Measurements from ENCODE around the gene CRKL. TPM values are rescaled to one million over a fixed set of nuclear protein-coding genes. Genes with fewer than 3 reads are reported as not detected.
A peak's percentile ranks its signal among the peaks of the same experiment; 100 is the strongest.

The CRKL gene
- total RNA-seq, 1 donor from 2014 or later: 59.5 TPM

DNA sequence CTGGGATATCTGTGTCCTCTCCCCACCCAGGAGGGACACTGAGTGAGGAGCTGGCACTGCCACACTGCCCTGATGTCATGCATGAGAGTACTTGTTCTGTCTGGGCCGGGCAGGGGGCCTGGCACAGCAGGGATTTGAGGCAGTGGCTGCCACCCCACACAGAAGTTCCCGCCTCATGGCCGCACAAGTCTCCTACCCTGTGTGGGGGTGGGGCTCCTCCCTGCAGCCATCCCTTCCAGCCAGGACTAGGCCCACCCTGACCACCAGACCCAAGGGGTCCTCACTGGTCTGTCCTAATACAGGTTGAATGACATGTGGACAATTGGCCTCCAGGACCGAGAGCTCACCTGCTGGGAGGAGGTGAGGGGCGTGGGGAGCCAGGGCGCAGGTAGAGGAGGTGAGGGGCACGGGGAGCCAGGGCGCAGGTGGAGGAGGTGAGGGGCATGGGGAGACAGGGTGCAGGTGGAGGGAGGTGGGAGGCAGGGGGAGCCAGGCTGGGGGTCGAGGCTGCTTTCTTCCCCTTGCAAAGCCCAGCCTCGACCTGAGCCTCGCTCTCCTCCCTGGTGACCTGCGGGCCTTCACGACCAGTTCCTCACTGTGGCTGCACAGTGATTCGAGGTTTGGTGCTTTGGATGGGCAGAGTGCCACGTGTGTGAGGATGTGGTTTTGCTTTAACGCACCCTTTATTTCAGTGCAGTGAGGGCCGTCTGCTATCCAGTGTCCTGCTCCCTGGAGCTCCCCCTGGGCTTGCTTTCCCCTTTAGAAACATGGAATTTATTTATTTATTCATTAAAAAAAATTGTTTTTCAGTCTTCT lies 72.3 kb downstream of the CRKL start:
- Histone ChIP-seq H3K9ac (ENCODE audit: low read length) (no peak overlapping the region), H3K4me3 (ENCODE audit: insufficient read depth, low read depth, low read length) (no peak overlapping the region), H3K9me3 (ENCODE audit: insufficient read depth, low read depth, low read length) (no peaks in the 10 kb centered on the region), H2AFZ (ENCODE audit: low read depth, low read length) (no peak overlapping the region), H3K27me3 (ENCODE audit: insufficient read depth, low read length) (no peaks in the 10 kb centered on the region), H3K36me3 (ENCODE audit: insufficient read depth, low read length) (peaks cover 3% of the 10 kb centered on the region), H4K20me1 (ENCODE audit: insufficient read depth, low read length) (peaks cover 18% of the 10 kb centered on the region), H3K4me2 (ENCODE audit: low read length) (no peak overlapping the region), H3K4me1 (ENCODE audit: insufficient read depth, low read length) (peaks cover 6% of the 10 kb centered on the region), H3K79me2 (ENCODE audit: insufficient read depth, low read length) (no peaks in the 10 kb centered on the region), H3K27ac (ENCODE audit: low read depth, low read length) (no peak overlapping the region)
- TF ChIP-seq, protein P1, sequence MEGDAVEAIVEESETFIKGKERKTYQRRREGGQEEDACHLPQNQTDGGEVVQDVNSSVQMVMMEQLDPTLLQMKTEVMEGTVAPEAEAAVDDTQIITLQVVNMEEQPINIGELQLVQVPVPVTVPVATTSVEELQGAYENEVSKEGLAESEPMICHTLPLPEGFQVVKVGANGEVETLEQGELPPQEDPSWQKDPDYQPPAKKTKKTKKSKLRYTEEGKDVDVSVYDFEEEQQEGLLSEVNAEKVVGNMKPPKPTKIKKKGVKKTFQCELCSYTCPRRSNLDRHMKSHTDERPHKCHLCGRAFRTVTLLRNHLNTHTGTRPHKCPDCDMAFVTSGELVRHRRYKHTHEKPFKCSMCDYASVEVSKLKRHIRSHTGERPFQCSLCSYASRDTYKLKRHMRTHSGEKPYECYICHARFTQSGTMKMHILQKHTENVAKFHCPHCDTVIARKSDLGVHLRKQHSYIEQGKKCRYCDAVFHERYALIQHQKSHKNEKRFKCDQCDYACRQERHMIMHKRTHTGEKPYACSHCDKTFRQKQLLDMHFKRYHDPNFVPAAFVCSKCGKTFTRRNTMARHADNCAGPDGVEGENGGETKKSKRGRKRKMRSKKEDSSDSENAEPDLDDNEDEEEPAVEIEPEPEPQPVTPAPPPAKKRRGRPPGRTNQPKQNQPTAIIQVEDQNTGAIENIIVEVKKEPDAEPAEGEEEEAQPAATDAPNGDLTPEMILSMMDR (IDR thresholded peaks at IDR 0.05; ENCODE audit: insufficient read depth, low read depth, low read length): no peak
- no peak for TF ChIP-seq EZH2 (IDR thresholded peaks at IDR 0.05; ENCODE audit: insufficient read depth, low read length)
- H3K4me1 Mint-ChIP-seq (ENCODE audit: low read depth, unreplicated experiment): no peaks in the 10 kb centered on the region
- no peaks in the 10 kb centered on the region for H3K9me3 Mint-ChIP-seq (ENCODE audit: unreplicated experiment)
- no peak overlapping the region for H3K4me3 Mint-ChIP-seq (ENCODE audit: unreplicated experiment)
- FAIRE-seq (no peak), DNase-seq (ENCODE audit: low read depth) (peak; percentile 50)
- H3K27ac Mint-ChIP-seq (ENCODE audit: unreplicated experiment): no peak overlapping the region
- no peaks in the 10 kb centered on the region for H3K27me3 Mint-ChIP-seq (ENCODE audit: low read depth, unreplicated experiment)
- peaks cover 11% of the 10 kb centered on the region for H3K36me3 Mint-ChIP-seq (ENCODE audit: low read depth, unreplicated experiment)

DNA sequence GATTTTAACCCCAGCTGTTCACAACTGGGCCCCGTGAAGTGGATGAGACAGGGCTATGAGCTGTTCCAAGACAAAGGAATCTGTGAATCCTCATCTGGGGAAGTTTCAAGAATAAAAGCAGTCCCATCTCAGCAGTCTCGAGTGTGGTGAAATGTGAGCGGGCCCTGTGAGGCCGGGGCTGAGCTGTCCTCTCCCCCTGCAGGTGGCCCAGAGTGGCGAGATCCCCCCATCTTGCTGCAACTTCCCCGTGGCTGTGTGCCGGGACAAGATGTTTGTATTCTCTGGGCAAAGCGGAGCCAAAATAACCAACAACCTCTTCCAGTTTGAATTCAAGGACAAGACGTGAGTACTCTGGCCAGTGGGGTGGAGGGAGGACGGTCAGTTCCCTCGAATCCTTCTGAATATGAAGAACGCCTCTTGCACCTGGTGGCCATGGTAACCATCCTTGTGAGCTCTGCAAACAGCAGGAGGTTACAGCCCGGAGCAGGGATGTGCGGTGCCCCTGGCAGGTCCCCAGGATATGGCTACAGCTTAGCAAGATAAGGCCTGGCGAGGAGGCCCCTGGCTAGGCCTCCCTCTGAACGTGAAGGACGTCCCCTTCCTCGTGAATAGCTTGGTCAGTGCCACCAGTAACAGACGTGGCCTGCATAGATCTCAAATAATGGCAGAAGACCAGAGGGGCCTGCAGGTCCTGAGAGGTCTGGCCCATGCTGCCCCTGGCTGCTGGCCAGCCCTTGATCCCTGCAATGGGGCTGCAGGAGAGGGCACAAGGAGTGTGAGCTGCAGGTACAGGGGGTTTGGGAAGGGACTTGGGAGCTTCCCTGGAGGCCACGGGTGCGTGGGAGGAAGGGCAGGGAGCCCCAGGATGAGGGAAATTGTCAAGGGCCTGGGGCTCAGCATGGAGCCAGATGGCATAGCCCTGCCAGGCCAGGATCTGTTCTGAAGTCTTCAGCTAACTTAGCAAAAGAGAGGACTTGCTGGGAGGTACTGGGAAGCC lies 73.3 kb downstream of the CRKL start:
- TF ChIP-seq EZH2 (IDR thresholded peaks at IDR 0.05; ENCODE audit: insufficient read depth, low read length): no peak
- TF ChIP-seq, protein P1 (IDR thresholded peaks at IDR 0.05; ENCODE audit: insufficient read depth, low read depth, low read length): no peak
- no peaks in the 10 kb centered on the region for H3K79me2 ChIP-seq (ENCODE audit: insufficient read depth, low read length)
- no peak overlapping the region for H3K4me3 ChIP-seq (ENCODE audit: insufficient read depth, low read depth, low read length)
- peaks cover 18% of the 10 kb centered on the region for H4K20me1 ChIP-seq (ENCODE audit: insufficient read depth, low read length)
- no peaks in the 10 kb centered on the region for H3K27me3 ChIP-seq (ENCODE audit: insufficient read depth, low read length)
- H3K4me3 Mint-ChIP-seq (ENCODE audit: unreplicated experiment): no peak overlapping the region
- FAIRE-seq (no peak), DNase-seq (ENCODE audit: low read depth) (peak; percentile 11)
- H3K27me3 Mint-ChIP-seq (ENCODE audit: low read depth, unreplicated experiment): no peaks in the 10 kb centered on the region
- peaks cover 6% of the 10 kb centered on the region for H3K4me1 ChIP-seq (ENCODE audit: insufficient read depth, low read length)
- H3K9ac ChIP-seq (ENCODE audit: low read length): no peak overlapping the region
- peaks cover 9% of the 10 kb centered on the region for H3K36me3 Mint-ChIP-seq (ENCODE audit: low read depth, unreplicated experiment)
- H3K4me1 Mint-ChIP-seq (ENCODE audit: low read depth, unreplicated experiment): no peaks in the 10 kb centered on the region
- H3K27ac Mint-ChIP-seq (ENCODE audit: unreplicated experiment): no peak overlapping the region
- H3K9me3 Mint-ChIP-seq (ENCODE audit: unreplicated experiment): no peaks in the 10 kb centered on the region
- H3K9me3 ChIP-seq (ENCODE audit: insufficient read depth, low read depth, low read length): no peaks in the 10 kb centered on the region
- no peak overlapping the region for H2AFZ ChIP-seq (ENCODE audit: low read depth, low read length)
- H3K36me3 ChIP-seq (ENCODE audit: insufficient read depth, low read length): peaks cover under 1% of the 10 kb centered on the region
- H3K27ac ChIP-seq (ENCODE audit: low read depth, low read length): no peak overlapping the region
- no peak overlapping the region for H3K4me2 ChIP-seq (ENCODE audit: low read length)

Measured in astrocyte (in vitro differentiated cells and primary cell).